Measurements from ENCODE around the gene ITPA.

GRCh38 chr20:3208786-3209256 lies 477 bp upstream of the ITPA start:
- no peak for TF ChIP-seq RAD21 (IDR thresholded peaks at IDR 0.05; ENCODE audit: low read depth)
- no peak for TF ChIP-seq CTCF (IDR thresholded peaks at IDR 0.05 in 2 of 3, conservative IDR thresholded peaks at IDR 0.05 in 1 of 3; ENCODE audit: borderline replicate concordance in 1 of 3, insufficient read depth in 1 of 3, low read depth in 2 of 3, low read length in 2 of 3)

All from HCT116 (cell line).